ENCODE results near the gene RTN3. TPM values are rescaled to one million over a fixed set of nuclear protein-coding genes. Genes with fewer than 3 reads are reported as not detected.
"Not testable (repeated sequence)": the region's sequence is repeated elsewhere in the genome, so short reads cannot be mapped to it uniquely, and the experiment has no call there.

The RTN3 gene
- total RNA-seq, 1 donor from 2014 or later: 96.8 TPM

DNA sequence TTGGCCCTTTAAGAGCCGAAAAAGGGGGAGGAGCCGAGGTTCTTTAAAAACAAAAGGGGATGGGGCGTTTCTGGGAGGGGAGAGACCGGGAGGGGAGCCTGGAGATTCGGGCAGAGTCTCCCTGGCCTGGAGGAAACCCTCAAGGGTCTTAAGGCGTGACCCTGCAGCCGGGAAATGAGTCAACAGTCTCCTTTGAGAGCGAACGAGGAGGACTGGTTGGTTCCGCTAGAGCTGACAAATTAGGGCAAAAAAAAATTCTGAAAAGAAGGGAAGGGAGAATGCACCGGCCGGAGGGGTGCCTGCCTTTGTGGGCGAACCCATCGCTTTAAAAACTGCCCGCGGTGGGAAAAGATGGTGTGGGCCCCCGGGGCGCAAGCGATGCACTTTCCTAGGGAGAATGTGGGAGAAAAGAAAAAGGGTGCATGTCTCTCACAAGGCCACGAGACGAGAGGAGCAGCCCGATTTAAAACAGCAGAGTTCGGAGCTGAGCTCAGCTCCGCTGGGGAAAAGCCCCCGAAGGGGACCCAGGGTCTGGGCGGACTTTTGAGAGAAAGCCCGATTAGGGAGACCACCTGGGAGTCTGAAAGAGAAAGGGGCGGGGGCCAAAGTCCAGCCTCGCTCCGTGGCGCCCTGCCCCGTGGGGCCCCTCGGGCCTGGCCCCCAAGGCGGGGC, 86.4 kb downstream of the RTN3 start:
- peak; percentile 57 for DNase-seq (ENCODE audit: extremely low read depth, low read depth, low spot score)

DNA sequence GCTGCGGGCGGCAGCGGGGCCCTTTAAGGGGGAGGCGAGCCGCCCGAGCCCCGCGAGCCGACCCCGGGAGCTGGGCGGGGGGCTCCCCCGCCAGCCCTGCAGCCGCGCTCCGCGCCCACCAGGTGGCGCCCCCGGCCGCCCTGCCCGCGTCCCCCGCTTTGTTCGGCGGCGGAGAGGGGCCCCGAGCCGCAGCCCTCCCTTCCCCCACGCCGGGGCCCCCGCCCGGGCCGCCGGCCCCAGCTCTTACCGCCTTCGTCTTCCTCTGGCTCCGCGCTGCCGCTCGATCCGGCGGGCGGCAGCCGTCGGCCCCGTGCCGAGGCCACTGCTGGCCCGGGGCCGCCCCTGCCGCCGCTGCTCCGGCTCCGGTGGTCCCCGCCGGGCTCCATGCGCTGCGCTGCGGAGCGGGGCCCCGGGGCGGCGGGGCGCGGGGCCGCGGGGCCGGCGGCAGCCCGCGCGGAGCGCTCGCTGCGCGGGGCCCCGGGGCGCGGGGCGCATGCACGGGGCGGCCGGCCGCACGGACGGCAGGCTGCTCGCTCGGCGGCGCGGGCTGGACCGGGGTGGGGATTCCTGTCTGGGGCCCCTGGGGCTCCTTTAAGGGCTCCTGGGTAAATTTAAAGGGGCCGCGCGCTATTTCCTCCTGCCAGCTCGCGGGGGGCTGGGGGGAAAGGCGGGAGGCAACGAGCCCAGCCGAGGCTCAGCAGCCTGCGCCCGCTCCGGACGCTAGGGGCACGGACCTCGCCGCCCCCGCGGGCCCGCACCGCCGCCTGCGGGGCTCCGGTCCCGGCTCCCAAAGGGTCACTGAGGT, 87.1 kb downstream of the RTN3 start, which contains the start of gene ZFTA:
Gene ZFTA, minus strand, starts transcription at position 539 of the 805 bp plus-strand sequence. Its CDS starts 153 bp downstream, at position 386.
- DNase-seq (ENCODE audit: extremely low read depth, low read depth, low spot score): no peak

DNA sequence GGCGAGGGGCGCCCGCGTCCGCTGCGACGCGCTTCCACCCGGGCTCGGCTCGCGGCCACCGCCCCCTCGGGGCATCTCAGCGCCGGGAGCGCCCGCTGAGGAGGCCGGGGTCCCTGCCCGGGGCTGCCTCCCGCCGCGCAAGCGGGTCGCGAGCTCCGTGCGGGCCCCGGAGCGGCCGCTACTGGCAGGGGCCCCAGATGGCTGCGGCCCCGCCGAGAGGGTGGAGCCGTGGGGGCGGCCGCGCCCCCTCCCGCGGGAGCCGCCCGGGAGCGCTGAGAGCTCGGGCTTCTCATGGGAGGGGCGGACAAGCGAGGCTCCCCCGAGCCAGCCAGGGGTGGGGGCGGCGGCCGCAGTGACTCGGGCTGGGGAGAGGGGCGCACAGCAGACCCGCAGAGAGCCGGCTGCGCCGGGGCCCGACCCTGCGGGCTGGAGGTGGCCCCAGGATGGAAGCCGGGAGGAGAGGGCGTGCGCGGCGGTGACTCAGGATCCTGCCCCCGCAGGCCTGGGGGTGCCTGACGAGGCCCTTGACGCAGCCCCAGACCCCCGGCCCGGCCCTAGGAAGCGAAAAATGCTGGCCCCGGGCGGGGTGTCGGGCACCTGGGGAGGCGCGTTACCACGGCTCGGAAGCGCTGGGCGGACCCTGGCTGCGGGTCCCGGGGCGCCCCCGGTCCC, 87.9 kb downstream of the RTN3 start:
- no peak for DNase-seq (ENCODE audit: extremely low read depth, low read depth, low spot score)

DNA sequence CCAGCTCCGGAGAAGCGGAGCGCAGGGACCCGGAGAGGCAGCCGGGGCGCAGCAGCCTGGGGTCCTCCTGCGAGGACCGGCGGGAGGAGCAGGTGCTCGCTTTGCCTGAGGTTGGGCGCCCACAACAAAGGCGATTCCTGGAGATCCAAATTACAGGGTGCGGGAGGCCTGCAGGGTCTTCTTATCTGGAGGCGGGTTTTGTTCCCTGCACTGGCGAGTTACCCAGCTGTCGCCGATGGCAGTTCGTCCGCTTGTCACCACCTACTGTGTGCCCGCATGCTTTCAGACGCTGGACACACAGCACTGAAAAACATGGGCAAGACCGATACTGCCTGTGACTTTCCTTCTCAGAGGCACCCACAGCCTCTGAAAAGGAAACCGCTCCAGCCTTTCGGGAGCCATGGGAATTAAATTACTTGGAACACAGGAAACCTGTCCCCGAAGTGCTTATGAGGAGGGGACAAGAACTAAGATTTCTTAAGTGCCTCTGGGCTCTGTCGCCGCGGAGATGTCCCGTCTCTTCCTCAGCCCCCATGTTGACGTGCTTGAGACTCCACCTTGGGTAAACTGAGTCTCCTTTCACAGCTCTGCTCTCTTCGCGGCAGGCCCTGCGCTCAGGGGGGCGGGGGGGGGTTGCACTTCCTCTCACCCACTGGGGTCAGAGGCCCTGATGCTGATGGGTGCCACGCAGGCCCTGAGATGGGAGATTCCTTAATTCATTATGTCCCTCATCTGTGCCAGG, 88.6 kb downstream of the RTN3 start:
- no peak for DNase-seq (ENCODE audit: extremely low read depth, low read depth, low spot score)

DNA sequence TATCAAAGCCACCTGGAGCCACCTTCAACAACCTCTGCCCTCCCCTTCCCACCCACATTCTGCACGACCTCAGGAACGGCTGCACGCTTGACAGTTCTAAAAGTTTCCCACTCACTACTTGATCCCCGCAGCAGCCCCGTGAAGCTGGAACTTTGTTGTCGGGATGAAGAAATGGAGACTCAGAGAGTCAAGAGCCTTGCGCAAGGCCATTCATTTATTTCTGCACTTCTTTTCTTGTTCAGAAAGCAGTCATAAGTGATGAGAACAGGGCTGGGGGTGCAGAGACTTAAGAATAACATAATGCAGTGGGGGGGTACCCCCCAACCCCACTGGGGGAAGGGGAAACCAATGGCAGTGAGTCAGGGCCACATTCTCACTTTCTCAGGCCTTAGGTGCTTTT, 89.5 kb downstream of the RTN3 start:
- DNase-seq (ENCODE audit: extremely low read depth, low read depth, low spot score): no peak

DNA sequence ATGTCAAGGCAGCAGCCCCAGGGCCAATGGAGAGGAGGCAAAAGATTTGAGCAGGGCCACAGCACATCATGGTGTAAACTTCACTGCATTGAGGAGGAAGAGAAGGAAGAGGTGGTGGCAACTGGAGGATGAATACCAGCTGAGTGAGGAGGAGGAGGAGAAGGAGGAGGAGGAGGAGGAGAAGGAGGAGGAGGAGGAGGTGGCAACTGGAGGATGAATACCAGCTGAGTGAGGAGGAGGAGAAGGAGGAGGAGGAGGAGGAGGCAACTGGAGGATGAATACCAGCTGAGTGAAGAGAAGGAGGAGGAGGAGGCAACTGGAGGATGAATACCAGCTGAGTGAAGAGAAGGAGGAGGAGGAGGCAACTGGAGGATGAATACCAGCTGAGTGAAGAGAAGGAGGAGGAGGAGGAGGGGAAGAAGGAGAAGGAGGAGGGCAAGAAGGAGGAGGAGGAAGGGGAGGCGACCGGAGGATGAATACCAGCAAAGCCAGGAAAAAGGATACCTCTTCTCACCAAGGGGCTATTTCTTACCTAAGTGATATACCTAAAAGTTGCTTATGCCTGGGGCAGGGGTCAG, 90.5 kb downstream of the RTN3 start:
- DNase-seq (ENCODE audit: extremely low read depth, low read depth, low spot score): not testable (repeated sequence)

DNA sequence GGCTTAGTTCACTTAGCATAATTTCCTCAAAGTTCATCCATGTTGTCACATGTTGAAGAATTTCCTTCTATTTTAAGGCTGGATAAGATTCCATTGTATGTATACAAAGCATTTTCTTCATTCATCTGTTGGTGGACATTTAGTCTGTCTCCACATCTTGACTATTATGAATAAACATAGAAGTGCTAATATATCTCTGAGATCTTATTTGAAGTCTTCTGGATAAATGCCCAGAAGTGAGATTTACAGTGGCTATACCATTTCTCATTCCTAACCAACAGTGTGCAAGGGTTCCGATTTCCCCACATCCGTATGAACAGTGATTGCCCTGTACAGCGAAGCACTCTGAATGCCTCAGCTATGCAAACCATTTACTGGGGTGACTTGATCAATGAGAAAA, 93.9 kb downstream of the RTN3 start:
- DNase-seq (ENCODE audit: extremely low read depth, low read depth, low spot score): no peak

DNA sequence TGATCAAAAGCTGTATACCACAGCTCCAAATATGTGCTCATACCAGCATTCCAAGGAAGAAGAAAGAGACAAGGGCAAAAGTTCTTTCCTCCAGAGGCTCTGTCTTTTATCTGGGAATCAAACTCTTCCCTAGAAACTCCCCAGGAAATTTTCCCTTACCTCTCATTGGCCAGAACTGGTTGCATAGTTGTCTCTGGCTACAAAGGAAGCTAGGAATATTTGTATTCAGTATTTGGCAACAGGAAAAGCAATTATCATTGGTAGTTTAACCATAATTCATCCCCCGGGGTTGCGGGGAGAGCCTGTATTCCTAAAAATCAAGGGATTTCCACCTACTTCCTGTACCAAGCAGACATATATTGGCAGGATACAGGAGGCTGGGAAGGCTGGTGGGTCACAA, 97.7 kb downstream of the RTN3 start:
- DNase-seq (ENCODE audit: extremely low read depth, low read depth, low spot score): no peak

DNA sequence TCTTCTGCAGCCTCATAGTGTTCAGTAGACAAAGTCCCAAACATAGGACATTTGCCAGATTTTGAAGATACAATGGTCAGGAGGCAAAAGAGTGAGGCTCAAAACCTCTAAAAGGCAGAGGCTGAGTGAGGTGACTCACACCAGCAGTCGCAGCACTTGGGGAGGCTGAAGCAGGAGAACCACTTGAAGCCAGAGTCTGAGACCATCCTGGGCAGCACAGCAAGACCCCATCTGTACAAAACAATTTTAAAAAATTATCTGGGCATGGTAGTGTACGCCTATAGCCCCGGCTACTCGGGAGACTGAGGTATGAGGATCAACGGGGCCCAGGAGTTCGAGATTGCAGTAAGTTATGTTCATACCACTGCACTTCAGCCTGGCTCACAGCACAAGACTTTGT, 101.4 kb downstream of the RTN3 start:
- no peak for DNase-seq (ENCODE audit: extremely low read depth, low read depth, low spot score)

DNA sequence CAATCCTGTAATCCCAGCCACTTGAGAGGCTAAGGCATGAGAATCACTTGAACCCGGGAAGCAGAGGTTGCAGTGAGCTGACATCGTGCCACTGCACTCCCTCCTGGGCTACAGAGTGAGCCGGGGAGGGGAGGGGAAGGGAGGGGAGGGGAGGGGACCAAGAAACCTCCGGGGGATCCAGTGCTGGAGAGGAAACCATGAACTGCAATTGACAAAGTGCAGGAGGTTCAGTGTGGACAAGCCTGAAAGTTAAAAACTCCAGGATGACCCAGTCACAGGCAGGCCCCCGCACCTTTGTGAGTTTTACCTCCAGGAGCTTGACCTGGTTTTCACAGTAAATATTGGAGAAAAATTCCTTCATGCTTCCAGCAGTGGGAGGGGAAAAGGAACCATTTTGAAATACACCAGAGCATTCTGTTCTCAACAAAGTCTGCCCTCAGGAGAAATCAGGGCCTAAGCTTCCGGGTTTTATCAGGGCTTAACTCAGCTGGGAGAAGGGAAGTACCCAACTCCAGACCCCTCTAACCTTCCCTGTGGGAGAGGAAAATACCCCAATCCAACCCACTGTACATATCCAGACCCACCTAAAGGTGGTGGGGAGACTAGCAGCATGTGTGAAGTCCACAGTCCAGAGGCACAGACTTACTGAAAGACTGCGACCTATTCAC, 102.8 kb downstream of the RTN3 start:
- DNase-seq (ENCODE audit: extremely low read depth, low read depth, low spot score): no peak

DNA sequence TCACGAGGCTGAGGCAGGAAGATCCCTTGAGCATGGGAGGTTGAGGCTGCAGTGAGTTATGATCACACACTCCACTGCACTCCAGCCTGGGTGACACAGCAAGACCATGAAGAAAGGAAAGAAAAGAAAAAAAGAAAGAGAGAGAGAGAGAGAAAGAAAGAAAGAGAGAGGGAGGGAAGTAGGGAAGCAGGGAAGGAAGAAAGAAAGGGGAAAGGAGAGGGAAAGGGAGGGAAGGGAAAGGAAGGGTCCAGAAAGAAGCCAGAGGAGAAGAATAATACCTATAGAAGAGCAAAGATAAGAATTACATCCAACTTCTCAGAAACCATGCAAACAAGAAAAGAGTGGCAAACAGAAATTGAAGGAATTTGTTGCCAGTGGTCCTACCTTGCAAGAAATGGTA, 104.5 kb downstream of the RTN3 start:
- DNase-seq (ENCODE audit: extremely low read depth, low read depth, low spot score): no peak

DNA sequence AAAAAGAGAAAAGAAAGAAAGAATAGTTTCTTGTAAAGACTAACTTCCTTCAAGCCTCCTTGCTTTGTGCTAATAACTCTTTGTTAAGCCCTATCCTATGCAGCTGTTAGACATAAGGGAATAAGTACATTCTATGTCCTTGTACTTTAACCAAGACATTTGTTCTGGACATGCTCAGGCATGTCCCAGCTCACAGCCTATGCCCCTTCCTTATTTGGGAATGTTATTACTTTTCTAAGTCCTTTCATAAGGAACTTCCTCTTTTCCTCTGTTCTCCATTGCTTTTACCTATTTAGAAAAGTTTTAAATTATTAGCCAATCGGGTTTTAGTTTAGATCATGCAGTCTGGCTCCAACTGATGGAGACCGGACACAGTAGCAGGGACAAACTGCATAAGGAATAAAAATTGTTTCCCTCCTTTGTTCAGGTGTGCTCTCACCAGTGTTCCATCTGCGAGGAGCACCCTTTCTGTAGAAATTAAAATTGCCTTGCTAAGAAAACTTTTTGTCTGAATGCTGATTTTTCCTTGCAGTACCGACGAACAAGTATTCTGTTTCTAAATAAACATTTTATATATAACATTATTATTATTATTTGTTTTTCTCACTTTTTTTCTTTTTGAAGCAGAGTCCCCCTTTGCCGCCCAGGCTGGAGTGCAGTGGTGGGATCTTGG, 110.3 kb downstream of the RTN3 start:
- DNase-seq (ENCODE audit: extremely low read depth, low read depth, low spot score): no peak

DNA sequence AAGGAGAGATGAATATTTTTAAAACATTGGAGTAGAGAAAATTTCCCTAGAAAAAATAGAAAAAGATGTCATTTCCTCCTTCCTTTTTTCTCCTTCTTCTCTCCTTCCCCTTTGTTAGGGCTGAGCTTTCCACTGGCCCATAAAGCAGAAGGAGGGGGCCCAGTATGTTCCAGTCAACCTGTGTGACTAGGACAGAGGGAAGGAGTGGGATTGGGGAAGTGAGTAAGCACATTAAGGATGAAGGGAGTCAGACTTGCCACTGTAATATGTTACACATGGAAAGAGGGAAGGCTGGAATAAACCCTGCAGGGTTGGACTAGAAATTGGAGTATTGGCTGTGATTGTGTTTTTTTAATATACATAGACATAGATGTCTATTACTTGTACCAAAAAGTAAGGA, 111.9 kb downstream of the RTN3 start:
- DNase-seq (ENCODE audit: extremely low read depth, low read depth, low spot score): no peak

DNA sequence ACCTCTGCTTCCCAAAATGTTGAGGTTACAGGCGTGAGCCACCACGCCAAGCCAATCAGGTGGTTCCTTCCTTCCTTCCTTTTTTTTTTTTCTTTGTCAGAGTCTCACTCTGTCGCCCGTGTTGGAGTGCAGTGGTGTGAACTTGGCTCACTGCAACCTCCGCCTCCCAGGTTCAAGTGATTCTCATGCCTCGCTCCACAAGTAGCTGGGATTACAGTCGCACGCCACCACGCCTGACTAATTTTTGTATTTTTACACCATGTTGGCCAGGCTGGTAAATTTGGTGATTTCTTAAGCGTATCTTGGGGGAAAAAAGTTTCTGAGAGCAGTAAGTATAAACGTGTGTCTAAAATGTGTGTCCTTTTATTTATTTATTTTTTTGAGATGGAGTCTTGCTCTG, 113.8 kb downstream of the RTN3 start:
- DNase-seq (ENCODE audit: extremely low read depth, low read depth, low spot score): no peak

DNA sequence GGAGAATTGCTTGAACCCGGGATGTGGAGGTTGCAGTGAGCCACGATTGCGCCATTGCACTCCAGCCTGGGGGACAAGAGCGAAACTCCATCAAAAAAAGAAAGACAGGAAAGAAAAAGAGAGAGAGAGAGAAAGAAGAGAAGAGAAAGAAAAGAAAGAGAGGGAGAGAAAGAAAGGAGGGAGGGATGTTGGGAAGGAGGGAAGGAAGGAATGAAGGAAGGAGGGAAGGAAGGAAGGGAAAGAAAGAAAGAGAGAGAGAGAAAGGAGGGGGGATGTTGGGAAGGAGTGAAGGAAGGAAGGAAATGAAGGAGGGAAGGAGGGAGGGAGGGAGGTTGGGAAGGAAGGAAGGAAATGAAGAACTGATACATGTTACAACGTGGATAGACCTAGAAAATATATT, 119.6 kb downstream of the RTN3 start:
- no peak for DNase-seq (ENCODE audit: extremely low read depth, low read depth, low spot score)

DNA sequence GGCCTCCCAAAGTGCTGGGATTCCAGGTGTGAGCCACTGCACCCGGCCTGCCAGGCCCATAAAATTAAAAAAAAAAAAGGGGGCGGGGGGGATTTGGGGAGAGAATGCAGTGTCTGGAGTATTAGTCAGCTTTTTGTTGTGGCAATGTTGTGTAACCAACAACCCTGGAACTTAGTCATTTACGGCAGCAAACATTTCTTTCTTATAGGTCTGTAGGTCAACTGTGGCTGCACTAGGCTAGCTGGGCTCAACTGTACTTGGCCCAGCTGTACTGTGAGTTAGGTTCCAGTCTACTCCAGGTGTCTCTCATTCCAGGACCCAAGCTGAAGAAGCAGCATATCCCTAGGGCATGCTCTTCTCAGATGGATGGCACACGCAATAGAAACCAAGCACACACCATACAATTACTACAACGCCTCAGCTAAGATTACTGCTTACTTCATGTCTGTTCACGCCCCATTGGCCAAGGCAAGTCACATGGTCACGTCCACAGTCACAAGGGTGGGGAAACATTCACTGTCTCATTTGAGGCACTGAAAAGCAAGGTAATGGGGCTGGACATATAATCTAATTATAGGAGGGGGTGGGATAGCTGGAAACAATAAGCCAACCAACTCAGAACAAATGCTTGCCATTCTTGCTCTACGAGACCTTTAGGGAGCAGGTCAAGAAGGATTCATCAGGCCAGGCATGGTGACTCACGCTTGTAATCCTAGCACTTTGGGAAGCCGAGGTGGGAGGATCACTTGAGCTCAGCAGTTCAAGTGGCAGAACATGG, 121.5 kb downstream of the RTN3 start:
- no peak for DNase-seq (ENCODE audit: extremely low read depth, low read depth, low spot score)

DNA sequence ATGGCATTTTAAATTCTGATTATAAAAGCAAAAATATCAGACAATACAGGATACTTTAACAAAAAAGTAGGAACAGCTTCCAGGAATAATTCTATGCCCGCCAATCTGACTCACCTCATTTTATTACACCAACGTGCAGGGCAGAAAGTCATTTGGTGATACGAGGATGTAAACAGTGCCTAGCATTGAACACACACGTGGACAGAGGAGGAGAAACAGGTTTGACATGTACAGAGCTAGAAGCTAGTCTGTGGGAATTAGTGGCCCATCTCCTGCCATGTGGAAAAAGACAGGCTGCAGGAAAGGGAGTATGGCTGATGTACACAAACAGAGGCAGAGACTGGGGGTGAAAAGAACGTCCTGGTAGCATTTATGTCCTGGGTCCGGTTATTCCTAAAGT, 123.0 kb downstream of the RTN3 start:
- no peak for DNase-seq (ENCODE audit: extremely low read depth, low read depth, low spot score)

DNA sequence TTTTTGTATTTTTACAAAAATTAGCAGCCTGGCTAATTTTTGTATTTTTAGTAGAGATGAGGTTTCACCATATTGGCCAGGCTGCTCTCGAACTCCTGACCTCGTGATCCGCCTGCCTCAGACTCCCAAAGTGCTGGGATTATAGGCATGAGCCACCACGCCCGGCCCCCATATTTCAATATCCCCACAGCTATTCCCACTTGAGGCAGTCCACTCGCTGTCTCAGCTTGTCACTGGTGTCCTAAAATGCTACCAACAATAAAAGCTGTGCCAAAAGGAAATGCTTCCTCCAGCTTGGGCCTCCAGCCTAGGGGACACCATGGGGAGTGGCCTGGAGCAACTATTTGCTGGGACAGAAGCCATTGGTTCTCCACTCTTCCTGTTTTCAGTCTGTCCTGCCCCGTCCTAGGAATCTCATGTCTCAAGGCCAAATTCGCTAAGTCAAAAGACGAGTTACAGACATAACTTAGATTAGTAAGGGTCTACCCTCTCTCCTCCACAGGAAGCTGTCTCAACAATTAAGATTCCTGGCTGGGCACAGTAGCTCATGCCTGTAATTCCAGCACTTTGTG, 124.6 kb downstream of the RTN3 start:
- no peak for DNase-seq (ENCODE audit: extremely low read depth, low read depth, low spot score)
